Activated CD4-positive, alpha-beta memory T cell treated with anti-CD3 and anti-CD28 coated beads for 36 hours (primary cell): Measurements from ENCODE around the gene PRPSAP1. TPM values are rescaled to one million over a fixed set of nuclear protein-coding genes. Genes with fewer than 3 reads are reported as not detected.

ENCODE experiments used
- CTCF ChIA-PET: fragments of 350-600 bp; sonication (Branson Sonifier 250); formaldehyde crosslinking; loops from one replicate; lab custom pipeline; 2021; ENCODE audit warnings: antibody characterized with exemption, inconsistent platforms; lab: Charles Lee
- POLR2A ChIA-PET: fragments of 350-600 bp; sonication (Branson Sonifier 250); formaldehyde crosslinking; loops from one replicate; lab custom pipeline; 2021; ENCODE audit warnings: antibody characterized with exemption; lab: Charles Lee
- DNase-seq: peaks from one replicate; pipeline ENCODE4 v3.0.0-alpha.2; 2020
- H3K27ac Mint-ChIP-seq: one replicate; pipeline ENCODE4 v1.8.0; 2021; ENCODE audit warnings: mixed read lengths
- H3K27me3 Mint-ChIP-seq: one replicate; pipeline ENCODE4 v1.8.0; 2021; ENCODE audit warnings: mixed read lengths
- H3K36me3 Mint-ChIP-seq: one replicate; pipeline ENCODE4 v1.8.0; 2021; ENCODE audit warnings: mixed read lengths
- H3K4me1 Mint-ChIP-seq: one replicate; pipeline ENCODE4 v1.8.0; 2021; ENCODE audit warnings: low read depth, mixed read lengths
- H3K4me3 Mint-ChIP-seq: one replicate; pipeline ENCODE4 v1.8.0; 2021; ENCODE audit warnings: mild to moderate bottlenecking, mixed read lengths
- H3K9me3 Mint-ChIP-seq: one replicate; pipeline ENCODE4 v1.8.0; 2021; ENCODE audit warnings: mixed read lengths
- intact Hi-C: fragments of 100-400 bp; cut with micrococcal nuclease; formaldehyde crosslinking; loops from one replicate; pipeline ENCODE4 v1.15.1; 2023
- total RNA-seq, 2 experiments: library from RNA; stranded (reverse); gene quantifications; one replicate each; pipeline ENCODE4 v1.2.3, GENCODE V29; 2021

Gene PRPSAP1, protein sequence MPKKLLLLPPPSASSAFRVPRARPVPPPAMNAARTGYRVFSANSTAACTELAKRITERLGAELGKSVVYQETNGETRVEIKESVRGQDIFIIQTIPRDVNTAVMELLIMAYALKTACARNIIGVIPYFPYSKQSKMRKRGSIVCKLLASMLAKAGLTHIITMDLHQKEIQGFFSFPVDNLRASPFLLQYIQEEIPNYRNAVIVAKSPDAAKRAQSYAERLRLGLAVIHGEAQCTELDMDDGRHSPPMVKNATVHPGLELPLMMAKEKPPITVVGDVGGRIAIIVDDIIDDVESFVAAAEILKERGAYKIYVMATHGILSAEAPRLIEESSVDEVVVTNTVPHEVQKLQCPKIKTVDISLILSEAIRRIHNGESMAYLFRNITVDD
- 10 to 100 TPM; 40.1 to 42.1 TPM for total RNA-seq

DNA sequence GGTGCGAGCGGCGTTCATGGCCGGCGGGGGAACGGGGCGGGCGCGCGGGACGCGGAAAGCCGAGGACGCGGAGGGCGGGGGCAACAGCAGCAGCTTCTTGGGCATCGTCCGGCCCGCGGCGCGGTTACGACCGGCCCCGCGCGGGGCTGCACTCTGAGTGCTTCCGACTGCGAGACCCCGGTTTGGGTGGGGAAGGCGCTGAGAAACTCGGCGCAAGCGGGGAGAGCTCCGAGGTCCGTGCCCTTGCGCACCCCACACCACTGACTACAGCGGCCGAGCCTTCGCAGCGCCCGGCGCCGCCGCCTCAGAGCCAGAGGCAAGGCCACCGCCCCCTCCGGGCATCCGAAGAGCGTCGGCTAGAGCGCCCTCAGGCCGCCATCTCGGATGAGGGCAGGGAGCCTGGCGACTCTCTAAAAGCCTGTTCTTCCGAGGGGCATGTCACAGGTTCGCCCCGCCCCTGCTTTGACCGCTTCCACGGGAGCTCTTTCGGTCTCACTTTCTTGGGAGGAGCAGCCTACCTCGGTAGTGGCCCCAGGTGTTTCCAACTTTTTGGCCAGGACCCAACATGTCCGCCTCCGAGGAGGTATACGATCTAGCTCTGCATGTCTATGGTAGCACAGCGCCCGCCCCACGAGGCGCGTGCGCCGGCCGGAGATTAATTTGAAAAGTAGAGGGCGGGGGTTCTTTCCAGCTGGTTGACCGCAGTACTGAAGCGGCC, at the start of gene PRPSAP1:
Gene PRPSAP1 (minus strand): TSS at position 318 of the 718 bp plus-strand sequence. CDS start 213 bp downstream, at position 105.
- intact Hi-C loops, result loop anchor here (1.0 kb wide), 1 partner anchor 30 kb away; no protein-coding TSS in a partner anchor
- Mint-ChIP-seq H3K36me3 (no peaks in the 10 kb centered on the region), H3K4me3 (peak within 1 kb of the TSS; percentile 96), H3K27me3 (no peaks in the 10 kb centered on the region), H3K27ac (peak within 1 kb of the TSS; percentile 99), H3K9me3 (no peaks in the 10 kb centered on the region), H3K4me1 (peaks cover 18% of the 10 kb centered on the region)
- ChIA-PET POLR2A (interaction anchor here (0.7 to 2.9 kb wide), 11 partner anchors 8 to 282 kb away, joined by 3 to 26 read pairs (median 3); partner anchors contain the start of gene SPHK1), CTCF (interaction anchor here (0.7 to 8.4 kb wide), 15 partner anchors 9 to 348 kb away, joined by 3 to 97 read pairs (median 4); partner anchors contain the start of gene SPHK1)
- peak; percentile 88 for DNase-seq

- H3K4me3 Mint-ChIP-seq, result no peak overlapping the region
- POLR2A ChIA-PET, result no interaction called here
- CTCF ChIA-PET, result interaction anchor here (1.5 kb wide), 1 partner anchor 17 kb away, joined by 4 read pairs; no protein-coding TSS in a partner anchor
- H3K27ac Mint-ChIP-seq, result no peak overlapping the region
- no peaks in the 10 kb centered on the region for H3K4me1 Mint-ChIP-seq
- intact Hi-C loops, result no loop called here
- DNase-seq, result no peak
- H3K36me3 Mint-ChIP-seq, result peaks cover 41% of the 10 kb centered on the region
- no peaks in the 10 kb centered on the region for H3K27me3 Mint-ChIP-seq
- H3K9me3 Mint-ChIP-seq, result no peaks in the 10 kb centered on the region
These were observed 49.0 kb upstream of the PRPSAP1 start for GRCh38 chr17:76402711-76403110.

DNA sequence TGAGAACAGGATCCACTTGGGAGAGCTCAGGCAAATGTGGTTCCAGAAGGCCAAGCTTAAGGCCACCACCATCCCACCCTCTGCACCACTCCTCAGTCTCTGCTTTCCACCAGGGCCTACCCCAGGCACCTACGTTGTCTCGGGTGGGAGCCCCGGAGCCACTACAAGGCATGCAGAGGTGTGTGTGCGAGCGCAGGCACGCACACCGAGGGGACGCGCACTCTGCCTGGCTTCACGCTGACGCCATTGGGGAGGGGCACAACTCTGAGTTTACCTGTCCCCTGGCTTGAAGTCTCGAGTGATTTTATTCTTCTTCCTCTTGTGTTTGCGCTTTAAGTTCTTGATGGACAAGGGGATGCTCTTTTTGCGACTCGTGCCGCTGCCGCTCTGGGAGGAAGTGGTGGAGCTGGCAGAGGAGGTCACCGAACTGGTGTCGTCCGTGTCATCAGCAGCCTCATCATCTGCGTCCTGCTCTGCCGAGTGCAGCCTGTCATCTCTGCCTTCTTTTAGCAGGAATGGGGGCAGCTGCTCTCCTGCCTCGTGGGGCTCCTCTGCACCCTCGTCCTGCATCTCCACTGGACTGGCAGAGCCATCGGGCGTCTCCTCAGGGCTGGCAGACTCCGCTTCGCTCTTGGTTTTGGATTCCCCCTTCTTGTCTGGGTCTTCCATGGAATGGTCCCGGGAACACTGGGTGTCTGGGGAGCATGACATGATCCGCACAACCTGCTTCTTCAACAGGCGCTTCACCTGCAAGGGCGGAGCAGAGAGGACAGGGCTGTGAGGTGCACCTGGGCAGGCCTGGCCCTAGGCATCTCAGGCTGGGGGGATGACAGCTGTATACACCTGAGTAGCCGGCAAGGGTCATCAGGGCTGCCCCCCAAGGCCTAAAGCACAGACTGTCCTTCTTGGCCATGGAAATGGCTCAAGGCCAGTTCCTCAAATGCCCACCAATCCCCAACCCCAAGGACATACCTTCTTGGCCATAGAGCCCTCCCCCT, 45.8 kb upstream of the PRPSAP1 start:
- Mint-ChIP-seq H3K36me3 (peaks cover 43% of the 10 kb centered on the region), H3K27ac (no peak overlapping the region), H3K9me3 (no peaks in the 10 kb centered on the region), H3K4me3 (no peak overlapping the region), H3K4me1 (no peaks in the 10 kb centered on the region), H3K27me3 (no peaks in the 10 kb centered on the region)
- intact Hi-C loops, result no loop called here
- ChIA-PET POLR2A (no interaction called here), CTCF (interaction anchor here (1.1 to 6.8 kb wide), 15 partner anchors 9 to 435 kb away, joined by 3 to 152 read pairs (median 20); partner anchors contain the start of genes PRPSAP1, QRICH2, RHBDF2 and SPHK1)
- no peak for DNase-seq

DNA sequence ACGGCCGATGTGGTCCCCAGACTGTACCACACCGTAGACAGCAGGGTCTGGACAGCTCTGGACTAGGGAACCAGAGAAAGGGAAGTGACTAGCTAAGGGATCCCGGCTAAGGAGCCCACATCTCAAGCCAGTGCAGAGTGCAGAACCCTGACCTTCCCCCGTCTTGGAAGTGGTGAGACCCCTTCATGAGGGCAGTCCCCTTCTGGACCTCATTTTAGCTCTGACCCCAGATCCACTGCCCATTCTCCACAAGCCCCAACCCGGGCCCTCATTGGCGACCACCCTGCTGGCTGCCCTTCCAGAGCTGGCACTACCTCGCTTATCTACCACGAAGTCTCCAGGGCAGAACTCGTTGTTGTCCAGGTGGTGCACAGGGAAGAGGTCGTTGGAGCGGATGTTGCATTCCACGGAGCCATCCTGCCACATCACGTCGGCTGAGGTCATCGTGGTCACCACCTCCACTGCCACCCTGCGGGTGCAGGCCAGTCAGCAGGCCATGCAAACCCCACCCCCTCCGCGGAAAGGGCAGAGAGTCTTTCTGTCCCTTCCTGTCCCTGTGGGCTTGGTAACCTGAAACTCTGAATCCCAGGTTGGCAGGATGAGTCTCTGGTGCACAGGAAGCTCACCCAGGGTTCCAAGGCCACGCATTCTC, 44.9 kb upstream of the PRPSAP1 start:
- POLR2A ChIA-PET, result no interaction called here
- Mint-ChIP-seq H3K4me1 (no peaks in the 10 kb centered on the region), H3K9me3 (no peaks in the 10 kb centered on the region), H3K4me3 (no peak overlapping the region), H3K36me3 (peaks cover 46% of the 10 kb centered on the region), H3K27me3 (no peaks in the 10 kb centered on the region), H3K27ac (no peak overlapping the region)
- no peak for DNase-seq
- intact Hi-C loops, result loop anchor here (1.0 kb wide), 1 partner anchor 95 kb away; no protein-coding TSS in a partner anchor
- CTCF ChIA-PET, result interaction anchor here (0.6 to 6.8 kb wide), 53 partner anchors 10 to 434 kb away, joined by 3 to 152 read pairs (median 5); partner anchors contain the start of genes PRPSAP1, QRICH2, RHBDF2 and SPHK1

GRCh38 chr17:76397687-76398522, 44.2 kb upstream of the PRPSAP1 start:
- Mint-ChIP-seq H3K27ac (no peak overlapping the region), H3K4me1 (no peaks in the 10 kb centered on the region), H3K9me3 (no peaks in the 10 kb centered on the region), H3K27me3 (no peaks in the 10 kb centered on the region), H3K36me3 (peaks cover 48% of the 10 kb centered on the region), H3K4me3 (no peak overlapping the region)
- DNase-seq, result peak; percentile 90
- CTCF ChIA-PET, result interaction anchor here (0.6 to 6.8 kb wide), 70 partner anchors 10 to 433 kb away, joined by 3 to 152 read pairs (median 4); partner anchors contain the start of genes PRPSAP1, QRICH2, RHBDF2 and SPHK1
- POLR2A ChIA-PET, result interaction anchor here (1.1 to 1.4 kb wide), 2 partner anchors 11 to 44 kb away, joined by 3 read pairs; partner anchors contain the start of gene PRPSAP1
- intact Hi-C loops, result loop anchor here (1.0 kb wide), 1 partner anchor 95 kb away; no protein-coding TSS in a partner anchor

GRCh38 chr17:76397184-76397583, 43.5 kb upstream of the PRPSAP1 start:
- Mint-ChIP-seq H3K4me1 (no peaks in the 10 kb centered on the region), H3K9me3 (no peaks in the 10 kb centered on the region), H3K4me3 (no peak overlapping the region), H3K27me3 (no peaks in the 10 kb centered on the region), H3K27ac (no peak overlapping the region), H3K36me3 (peaks cover 44% of the 10 kb centered on the region)
- intact Hi-C loops, result no loop called here
- POLR2A ChIA-PET, result interaction anchor here (0.5 to 1.4 kb wide), 3 partner anchors 11 to 518 kb away, joined by 3 read pairs; partner anchors contain the start of gene PRPSAP1
- no peak for DNase-seq
- CTCF ChIA-PET, result interaction anchor here (0.6 to 6.8 kb wide), 44 partner anchors 11 to 1264 kb away, joined by 3 to 152 read pairs (median 6); partner anchors contain the start of genes PRPSAP1, QRICH2, SPHK1 and UBE2O

DNA sequence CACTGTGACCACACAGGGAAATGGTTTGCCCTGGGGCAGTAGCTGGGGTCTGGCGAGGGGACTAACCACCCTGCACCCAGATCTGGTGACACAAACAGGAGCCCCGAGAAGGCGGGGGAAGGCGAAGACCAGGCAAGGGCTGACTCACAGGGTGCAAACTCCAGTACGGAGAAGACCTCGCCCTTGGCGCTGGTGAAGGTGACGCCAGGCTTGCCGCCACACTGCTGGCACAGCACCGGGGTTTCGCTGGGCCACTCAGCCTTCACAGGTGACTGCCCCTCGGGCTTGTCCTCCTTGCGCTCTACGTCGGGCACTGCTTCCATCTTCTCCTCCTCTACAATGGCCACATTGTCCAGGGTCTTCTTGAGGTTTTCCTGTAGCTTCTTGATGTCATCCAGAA, 42.3 kb upstream of the PRPSAP1 start:
- POLR2A ChIA-PET, result no interaction called here
- Mint-ChIP-seq H3K36me3 (peaks cover 39% of the 10 kb centered on the region), H3K27me3 (no peaks in the 10 kb centered on the region), H3K4me1 (no peaks in the 10 kb centered on the region), H3K9me3 (no peaks in the 10 kb centered on the region), H3K27ac (no peak overlapping the region), H3K4me3 (no peak overlapping the region)
- no peak for DNase-seq
- intact Hi-C loops, result no loop called here
- CTCF ChIA-PET, result interaction anchor here (2.4 to 6.8 kb wide), 6 partner anchors 10 to 112 kb away, joined by 12 to 152 read pairs (median 34); partner anchors contain the start of genes PRPSAP1 and SPHK1

DNA sequence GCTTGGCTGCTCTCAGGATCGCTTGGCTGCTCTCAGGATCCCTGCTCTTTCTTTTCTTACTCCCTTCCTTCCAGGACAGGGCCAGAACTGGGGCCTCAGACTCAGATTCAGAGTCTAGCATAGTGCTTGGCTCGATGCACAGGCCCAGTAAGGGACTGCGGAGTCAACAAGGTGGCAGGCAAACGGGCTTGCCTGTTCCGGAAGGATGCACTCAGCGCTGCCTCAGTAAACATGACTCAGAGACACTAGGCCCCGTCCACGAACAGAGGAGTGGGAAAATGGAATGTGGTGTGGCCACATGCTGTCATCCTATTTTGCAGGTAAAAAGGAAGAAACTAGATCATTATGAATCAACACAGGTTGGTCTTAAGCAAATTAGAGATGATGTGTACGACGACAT, 40.5 kb upstream of the PRPSAP1 start:
- Mint-ChIP-seq H3K9me3 (no peaks in the 10 kb centered on the region), H3K4me1 (no peaks in the 10 kb centered on the region), H3K36me3 (peaks cover 27% of the 10 kb centered on the region), H3K27me3 (no peaks in the 10 kb centered on the region), H3K4me3 (no peak overlapping the region), H3K27ac (no peak overlapping the region)
- CTCF ChIA-PET, result interaction anchor here (0.6 to 0.8 kb wide), 2 partner anchors 14 to 96 kb away, joined by 3 to 5 read pairs; no protein-coding TSS in a partner anchor
- DNase-seq, result no peak
- POLR2A ChIA-PET, result no interaction called here
- intact Hi-C loops, result no loop called here

DNA sequence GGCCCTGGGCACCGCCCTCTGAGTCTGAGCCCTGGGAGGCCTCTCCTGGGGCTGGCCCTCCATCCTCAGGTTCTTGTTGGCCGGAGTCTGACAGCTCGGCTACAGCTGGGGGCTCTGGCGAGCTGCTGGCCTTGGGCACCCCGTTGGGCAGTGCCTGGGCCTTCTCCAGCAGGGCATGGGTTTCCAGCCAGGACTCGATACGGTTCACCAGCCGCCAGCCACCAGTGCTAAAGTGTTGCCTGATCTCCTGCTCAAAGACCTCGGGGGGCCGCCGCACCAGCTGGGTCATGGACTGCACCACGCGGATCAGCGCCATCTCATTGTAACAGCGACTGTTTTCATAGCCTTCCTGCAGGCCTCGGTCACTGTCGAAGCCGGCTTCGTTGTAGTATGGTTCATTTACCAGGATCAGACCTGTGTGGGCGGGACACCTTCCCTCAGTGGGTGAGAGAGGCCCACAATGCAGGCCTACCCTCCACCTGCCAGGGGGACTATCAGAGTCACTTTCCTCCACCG, 37.5 kb upstream of the PRPSAP1 start:
- no peak for DNase-seq
- intact Hi-C loops, result no loop called here
- Mint-ChIP-seq H3K36me3 (peaks cover 15% of the 10 kb centered on the region), H3K4me1 (no peaks in the 10 kb centered on the region), H3K4me3 (no peak overlapping the region), H3K27ac (no peak overlapping the region), H3K27me3 (no peaks in the 10 kb centered on the region), H3K9me3 (no peaks in the 10 kb centered on the region)
- ChIA-PET CTCF (interaction anchor here (1.0 kb wide), 1 partner anchor 17 kb away, joined by 4 read pairs; no protein-coding TSS in a partner anchor), POLR2A (no interaction called here)
